ENCODE data around the gene POR. TPM values are rescaled to one million over a fixed set of nuclear protein-coding genes. Genes with fewer than 3 reads are reported as not detected.

POR gene
- total RNA-seq, 4 donors from 2014 or later, result 66.6 to 244 (median 107) TPM

DNA sequence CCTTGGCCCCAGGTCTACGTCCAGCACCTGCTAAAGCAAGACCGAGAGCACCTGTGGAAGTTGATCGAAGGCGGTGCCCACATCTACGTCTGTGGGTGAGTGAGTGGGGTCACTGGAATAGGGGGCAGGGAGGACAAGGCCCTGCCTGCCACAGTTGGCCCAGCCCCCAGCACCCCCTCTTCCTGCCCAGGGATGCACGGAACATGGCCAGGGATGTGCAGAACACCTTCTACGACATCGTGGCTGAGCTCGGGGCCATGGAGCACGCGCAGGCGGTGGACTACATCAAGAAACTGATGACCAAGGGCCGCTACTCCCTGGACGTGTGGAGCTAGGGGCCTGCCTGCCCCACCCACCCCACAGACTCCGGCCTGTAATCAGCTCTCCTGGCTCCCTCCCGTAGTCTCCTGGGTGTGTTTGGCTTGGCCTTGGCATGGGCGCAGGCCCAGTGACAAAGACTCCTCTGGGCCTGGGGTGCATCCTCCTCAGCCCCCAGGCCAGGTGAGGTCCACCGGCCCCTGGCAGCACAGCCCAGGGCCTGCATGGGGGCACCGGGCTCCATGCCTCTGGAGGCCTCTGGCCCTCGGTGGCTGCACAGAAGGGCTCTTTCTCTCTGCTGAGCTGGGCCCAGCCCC lies 71.3 kb downstream of the POR start:
- no peak for DNase-seq (ENCODE audit: low spot score in 2 of 2)
- H3K4me3 ChIP-seq, result no peak overlapping the region
- H3K4me1 ChIP-seq, result peaks cover 0 to 60% (median 13%) of the 10 kb centered on the region in 4 donors
- peak overlapping the region in 1 of 4 donors; percentile 52 for H3K27ac ChIP-seq
- 77 to 88% methylated on average over 15 to 16 of the region's 20 CpGs for WGBS, 2 donors
- peaks cover 0 to 70% (median 27%) of the 10 kb centered on the region in 3 donors for H3K36me3 ChIP-seq
- TF ChIP-seq, protein P1, sequence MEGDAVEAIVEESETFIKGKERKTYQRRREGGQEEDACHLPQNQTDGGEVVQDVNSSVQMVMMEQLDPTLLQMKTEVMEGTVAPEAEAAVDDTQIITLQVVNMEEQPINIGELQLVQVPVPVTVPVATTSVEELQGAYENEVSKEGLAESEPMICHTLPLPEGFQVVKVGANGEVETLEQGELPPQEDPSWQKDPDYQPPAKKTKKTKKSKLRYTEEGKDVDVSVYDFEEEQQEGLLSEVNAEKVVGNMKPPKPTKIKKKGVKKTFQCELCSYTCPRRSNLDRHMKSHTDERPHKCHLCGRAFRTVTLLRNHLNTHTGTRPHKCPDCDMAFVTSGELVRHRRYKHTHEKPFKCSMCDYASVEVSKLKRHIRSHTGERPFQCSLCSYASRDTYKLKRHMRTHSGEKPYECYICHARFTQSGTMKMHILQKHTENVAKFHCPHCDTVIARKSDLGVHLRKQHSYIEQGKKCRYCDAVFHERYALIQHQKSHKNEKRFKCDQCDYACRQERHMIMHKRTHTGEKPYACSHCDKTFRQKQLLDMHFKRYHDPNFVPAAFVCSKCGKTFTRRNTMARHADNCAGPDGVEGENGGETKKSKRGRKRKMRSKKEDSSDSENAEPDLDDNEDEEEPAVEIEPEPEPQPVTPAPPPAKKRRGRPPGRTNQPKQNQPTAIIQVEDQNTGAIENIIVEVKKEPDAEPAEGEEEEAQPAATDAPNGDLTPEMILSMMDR (IDR thresholded peaks at IDR 0.05), result no peak
- no peak for TF ChIP-seq POLR2A (IDR thresholded peaks at IDR 0.05)
- no peak for TF ChIP-seq EP300 (IDR thresholded peaks at IDR 0.05)
- no peaks in the 10 kb centered on the region for H3K27me3 ChIP-seq
- no peaks in the 10 kb centered on the region for H3K9me3 ChIP-seq

DNA sequence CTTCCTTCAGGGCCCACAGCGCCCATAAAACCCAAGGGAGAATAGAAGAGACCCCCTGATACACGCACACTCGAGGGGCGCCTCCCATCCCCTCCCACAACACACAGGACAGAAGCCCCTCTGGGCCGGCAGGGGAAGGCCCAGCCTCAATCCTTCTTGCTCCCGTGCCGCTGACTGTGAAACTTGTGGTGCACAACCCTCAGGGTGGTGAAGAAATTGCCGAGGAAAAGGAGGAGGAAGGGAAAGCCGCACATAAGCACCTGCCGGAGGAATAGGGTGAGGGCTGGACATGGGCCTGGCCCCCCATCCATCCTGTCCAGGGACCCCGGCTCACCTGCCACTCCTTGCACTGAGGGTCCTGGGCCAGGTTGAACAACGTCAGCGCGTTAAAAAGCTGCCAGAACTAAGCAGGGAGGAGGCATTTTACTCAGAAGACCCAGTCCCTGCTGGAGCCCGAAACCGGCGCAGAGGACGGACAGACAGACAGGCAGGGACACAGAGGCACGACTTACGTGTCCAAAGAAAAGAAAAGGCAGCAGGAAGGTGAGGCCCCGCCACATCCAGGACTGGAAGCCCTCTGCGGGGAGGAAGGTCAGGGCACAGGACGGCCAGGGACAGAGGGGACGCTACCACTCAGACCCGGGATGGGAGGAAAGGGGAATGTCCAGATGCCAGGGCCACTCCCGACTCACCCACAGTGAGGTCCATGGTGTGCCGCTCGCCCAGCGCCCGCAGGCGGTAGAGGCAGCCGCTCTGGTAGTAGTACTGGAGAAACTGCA lies 72.3 kb downstream of the POR start:
- H3K9me3 ChIP-seq, result no peaks in the 10 kb centered on the region
- H3K36me3 ChIP-seq, result peaks cover 0 to 70% (median 21%) of the 10 kb centered on the region in 3 donors
- H3K4me3 ChIP-seq, result no peak overlapping the region
- H3K4me1 ChIP-seq, result peaks cover 0 to 63% (median 15%) of the 10 kb centered on the region in 4 donors
- H3K27ac ChIP-seq, result peak overlapping the region in 1 of 4 donors; percentile 52
- DNase-seq (ENCODE audit: low spot score in 2 of 2), result no peak
- WGBS, 2 donors, result 88 to 90% methylated on average over 28 to 32 of the region's 32 CpGs
- TF ChIP-seq POLR2A (IDR thresholded peaks at IDR 0.05) (no peak), EP300 (IDR thresholded peaks at IDR 0.05) (no peak)
- TF ChIP-seq, protein P1 (IDR thresholded peaks at IDR 0.05), result no peak
- H3K27me3 ChIP-seq, result no peaks in the 10 kb centered on the region

DNA sequence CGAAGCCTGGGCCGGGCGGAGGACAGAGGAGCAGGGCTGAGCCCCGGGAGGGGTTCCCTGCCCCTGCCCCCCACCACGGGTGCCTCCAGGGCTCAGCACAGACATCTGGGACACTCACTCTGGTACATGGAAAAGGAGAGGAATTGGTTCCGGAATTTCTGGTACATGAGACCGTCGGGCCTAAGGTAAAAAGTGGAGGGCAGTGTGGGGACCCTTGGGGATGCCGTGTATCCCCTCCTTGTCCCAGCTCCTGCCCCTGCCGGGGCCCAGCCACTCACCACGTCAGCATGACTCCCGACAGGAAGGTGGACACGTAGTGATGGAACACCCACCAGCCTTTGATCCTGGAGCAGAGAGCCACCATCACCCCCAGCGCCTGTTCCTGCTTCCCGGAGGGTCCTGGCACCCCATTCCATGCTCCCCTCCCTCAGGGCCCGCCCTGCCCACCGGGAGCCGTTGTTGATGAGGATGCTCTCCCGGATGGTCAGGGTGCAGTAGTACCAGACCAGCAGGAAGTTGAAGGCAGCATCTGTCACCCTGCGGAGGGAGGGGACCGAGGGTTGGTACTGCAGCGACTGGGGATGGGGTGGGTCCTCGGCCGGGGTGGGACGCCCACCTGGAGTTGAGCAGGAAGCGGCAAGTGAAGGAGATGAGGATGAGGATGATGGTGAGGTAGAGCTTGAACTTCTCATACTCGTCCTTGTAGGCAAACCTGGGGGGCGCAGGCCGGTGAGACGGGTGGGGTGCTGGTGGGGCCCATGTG lies 73.0 kb downstream of the POR start:
- no peak overlapping the region for H3K27ac ChIP-seq
- H3K27me3 ChIP-seq, result no peaks in the 10 kb centered on the region
- WGBS, 2 donors, result 85 to 89% methylated on average over 25 to 30 of the region's 30 CpGs
- H3K4me1 ChIP-seq, result peaks cover 0 to 64% (median 19%) of the 10 kb centered on the region in 4 donors
- no peaks in the 10 kb centered on the region for H3K9me3 ChIP-seq
- peaks cover 0 to 65% (median 21%) of the 10 kb centered on the region in 3 donors for H3K36me3 ChIP-seq
- DNase-seq (ENCODE audit: low spot score in 2 of 2), result no peak
- no peak overlapping the region for H3K4me3 ChIP-seq
- no peak for TF ChIP-seq POLR2A (IDR thresholded peaks at IDR 0.05)
- TF ChIP-seq, protein P1 (IDR thresholded peaks at IDR 0.05), result no peak
- no peak for TF ChIP-seq EP300 (IDR thresholded peaks at IDR 0.05)

DNA sequence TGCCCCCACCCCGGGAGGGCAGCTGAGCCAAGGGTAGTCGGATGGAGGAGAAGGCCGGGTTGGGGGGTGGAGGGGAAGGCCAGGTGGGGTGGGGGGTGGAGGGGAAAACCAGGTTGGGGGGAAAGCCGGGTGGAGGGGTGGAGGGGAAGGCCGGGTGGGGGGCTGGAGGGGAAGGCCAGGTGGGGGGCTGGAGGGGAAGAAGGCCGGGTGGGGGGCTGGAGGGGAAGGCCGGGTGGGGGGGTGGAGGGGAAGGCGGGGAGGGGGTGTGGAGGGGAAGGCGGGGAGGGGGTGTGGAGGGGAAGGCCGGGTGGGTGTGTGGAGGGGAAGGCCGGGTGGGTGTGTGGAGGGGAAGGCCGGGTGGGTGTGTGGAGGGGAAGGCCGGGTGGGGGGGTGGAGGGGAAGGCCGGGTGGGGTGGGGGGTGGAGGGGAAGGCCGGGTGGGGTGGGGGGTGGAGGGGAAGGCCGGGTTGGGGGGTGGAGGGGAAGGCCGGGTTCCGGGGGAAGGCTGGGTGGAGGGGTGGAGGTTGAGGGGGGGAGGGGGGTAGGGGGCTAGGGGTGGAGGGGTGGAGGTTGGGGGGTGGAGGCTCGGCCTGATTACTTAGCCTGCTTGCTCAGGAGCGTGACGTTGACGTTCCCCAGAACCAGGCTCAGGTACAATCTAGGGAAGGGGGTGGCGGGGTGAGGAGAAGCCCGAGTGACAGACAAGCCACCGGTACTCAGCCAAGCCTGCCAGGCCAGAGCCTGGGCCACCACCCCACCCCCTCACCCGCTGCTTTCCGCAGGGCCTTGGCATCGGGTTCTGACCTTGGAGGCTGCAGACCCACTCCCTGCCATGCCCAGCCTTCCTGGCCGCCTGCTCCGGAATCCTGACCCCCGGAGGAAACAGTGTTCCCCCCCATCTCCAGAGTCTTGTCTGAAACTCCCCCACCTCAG lies 73.9 kb downstream of the POR start:
- Histone ChIP-seq H3K4me1 (peaks cover 0 to 66% (median 26%) of the 10 kb centered on the region in 4 donors), H3K9me3 (no peaks in the 10 kb centered on the region), H3K4me3 (no peak overlapping the region), H3K27me3 (no peaks in the 10 kb centered on the region), H3K27ac (peak overlapping the region; percentile 30 to 76 (median 66)), H3K36me3 (peaks cover 0 to 57% (median 16%) of the 10 kb centered on the region in 3 donors)
- 42 to 53% methylated on average over 11 to 19 of the region's 31 CpGs for WGBS, 2 donors
- DNase-seq (ENCODE audit: low spot score in 2 of 2), result no peak
- TF ChIP-seq, protein P1 (IDR thresholded peaks at IDR 0.05), result no peak
- TF ChIP-seq POLR2A (IDR thresholded peaks at IDR 0.05) (no peak), EP300 (IDR thresholded peaks at IDR 0.05) (no peak)
